HG03280 (cell line): ENCODE data around the gene KIRREL3.

Experiments
- ATAC-seq: cut with Tn5 transposase; IDR thresholded peaks from one replicate; pipeline ENCODE4 v1.9.1; 2021; ENCODE audit warnings: mild to moderate bottlenecking, moderate library complexity; ENCODE audit not compliant: unreplicated experiment

The KIRREL3 gene

GRCh38 chr11:127000291-127000968, at the start of gene KIRREL3:
Gene KIRREL3, minus strand, starts transcription at chr11:127000770.
- no peak for ATAC-seq

- ATAC-seq: no peak
Measured at GRCh38 chr11:127050186-127050585, 49.6 kb upstream of the KIRREL3 start.

- no peak for ATAC-seq
Measured at GRCh38 chr11:127049486-127049885, 48.9 kb upstream of the KIRREL3 start.

- no peak for ATAC-seq
Measured at GRCh38 chr11:127044535-127044934, 44.0 kb upstream of the KIRREL3 start.

- no peak for ATAC-seq
Measured at GRCh38 chr11:127042445-127042844, 41.9 kb upstream of the KIRREL3 start.

- no peak for ATAC-seq
Measured at GRCh38 chr11:127039591-127039990, 39.0 kb upstream of the KIRREL3 start.

GRCh38 chr11:127037596-127037995, 37.0 kb upstream of the KIRREL3 start:
- ATAC-seq: no peak

- no peak for ATAC-seq
Measured at GRCh38 chr11:127037001-127037400, 36.4 kb upstream of the KIRREL3 start.

GRCh38 chr11:127035824-127036223, 35.3 kb upstream of the KIRREL3 start:
- ATAC-seq: no peak

- no peak for ATAC-seq
Measured at GRCh38 chr11:127034973-127035372, 34.4 kb upstream of the KIRREL3 start.

GRCh38 chr11:127028648-127029047, 28.1 kb upstream of the KIRREL3 start:
- no peak for ATAC-seq

GRCh38 chr11:127027789-127028188, 27.2 kb upstream of the KIRREL3 start:
- ATAC-seq: no peak

GRCh38 chr11:127027000-127027399, 26.4 kb upstream of the KIRREL3 start:
- no peak for ATAC-seq

- no peak for ATAC-seq
Measured at GRCh38 chr11:127023991-127024390, 23.4 kb upstream of the KIRREL3 start.

GRCh38 chr11:127018683-127019279, 18.2 kb upstream of the KIRREL3 start:
- ATAC-seq: no peak

GRCh38 chr11:127017482-127017881, 16.9 kb upstream of the KIRREL3 start:
- no peak for ATAC-seq

GRCh38 chr11:127013550-127013949, 13.0 kb upstream of the KIRREL3 start:
- no peak for ATAC-seq

- no peak for ATAC-seq
Measured at GRCh38 chr11:127006311-127006710, 5.7 kb upstream of the KIRREL3 start.

- ATAC-seq: no peak
Measured at GRCh38 chr11:127003260-127003981, 2.9 kb upstream of the KIRREL3 start.

GRCh38 chr11:127002669-127003259, 2.2 kb upstream of the KIRREL3 start:
- ATAC-seq: no peak

- no peak for ATAC-seq
Measured at GRCh38 chr11:127000981-127001380, 411 bp upstream of the KIRREL3 start.

GRCh38 chr11:126999366-126999765, 1.2 kb downstream of the KIRREL3 start:
- no peak for ATAC-seq
